Liver (tissue), 9 donors: ENCODE data around the gene ZFYVE19. TPM values are rescaled to one million over a fixed set of nuclear protein-coding genes. Genes with fewer than 3 reads are reported as not detected.

Source experiments
- DNase-seq: peaks from one replicate; pipeline ENCODE4 v3.0.0-alpha.2; 2017; ENCODE audit warnings: low spot score
- H3K27ac ChIP-seq, 2 donors: one replicate each; pipeline ENCODE4 v1.7.0; 2013; ENCODE audit warnings: inconsistent platforms in 2 of 2, low read length in 2 of 2, control low read depth in 1 of 2, low read depth in 1 of 2, mild to moderate bottlenecking in 1 of 2
- H3K27me3 ChIP-seq, 4 donors: one replicate each; pipeline versions ENCODE4 v1.6.1 to v1.7.0; 2013; ENCODE audit warnings: low read length in 3 of 4, inconsistent platforms in 1 of 4, mild to moderate bottlenecking in 1 of 4, moderate library complexity in 1 of 4; ENCODE audit not compliant: control insufficient read depth in 4 of 4, insufficient read depth in 4 of 4
- H3K36me3 ChIP-seq, 4 donors: one replicate each; pipeline versions ENCODE4 v1.6.1 to v1.7.0; 2013; ENCODE audit warnings: low read length in 3 of 4, mild to moderate bottlenecking in 3 of 4, low read depth in 1 of 4, moderate library complexity in 1 of 4; ENCODE audit not compliant: control insufficient read depth in 4 of 4, insufficient read depth in 3 of 4
- H3K4me1 ChIP-seq, 4 donors: one replicate each; pipeline versions ENCODE4 v1.6.1 to v1.7.0; 2013; ENCODE audit warnings: low read length in 3 of 4, mild to moderate bottlenecking in 3 of 4, moderate library complexity in 1 of 4; ENCODE audit not compliant: control insufficient read depth in 4 of 4, insufficient read depth in 4 of 4
- H3K4me3 ChIP-seq, 3 donors: one replicate each; pipeline versions ENCODE4 v1.6.1 to v1.7.0; 2013; ENCODE audit warnings: low read length in 3 of 3, control low read depth in 1 of 3, low read depth in 1 of 3, mild to moderate bottlenecking in 1 of 3
- H3K9ac ChIP-seq, 2 donors: one replicate each; pipeline ENCODE4 v1.7.0; 2013; ENCODE audit warnings: low read length in 2 of 2, mild to moderate bottlenecking in 2 of 2, moderate library complexity in 2 of 2, control low read depth in 1 of 2, low read depth in 1 of 2
- H3K9me3 ChIP-seq, 4 donors: one replicate each; pipeline versions ENCODE4 v1.6.1 to v1.7.0; 2013; ENCODE audit warnings: low read length in 3 of 4; ENCODE audit not compliant: control insufficient read depth in 4 of 4
- EGR1 ChIP-seq, 2 donors: IDR thresholded peaks; 2 replicates each; pipeline ENCODE4 v1.6.1; 2016 to 2018; ENCODE audit warnings: antibody characterized with exemption in 2 of 2, low read depth in 2 of 2
- FOXA1 ChIP-seq: IDR thresholded peaks from 2 replicates; pipeline ENCODE4 v1.6.1; 2016; ENCODE audit warnings: antibody characterized with exemption
- FOXA2 ChIP-seq: IDR thresholded peaks from 2 replicates; pipeline ENCODE4 v1.6.1; 2016; ENCODE audit warnings: antibody characterized with exemption
- GABPA ChIP-seq, 2 donors: IDR thresholded peaks in 1 of 2; conservative IDR thresholded peaks in 1 of 2; 2 replicates each; pipeline ENCODE4 v1.6.1; 2016; ENCODE audit warnings: antibody characterized with exemption in 2 of 2, mild to moderate bottlenecking in 1 of 2, moderate library complexity in 1 of 2
- HNF4A ChIP-seq, 2 donors: conservative IDR thresholded peaks; 2 replicates each; pipeline ENCODE4 v1.6.1; 2016; ENCODE audit warnings: antibody characterized with exemption in 2 of 2, mild to moderate bottlenecking in 2 of 2
- HNF4G ChIP-seq: IDR thresholded peaks from 2 replicates; pipeline ENCODE4 v1.6.1; 2016; ENCODE audit warnings: antibody characterized with exemption
- JUND ChIP-seq, 2 donors: IDR thresholded peaks; 2 replicates each; pipeline ENCODE4 v1.6.1; 2016; ENCODE audit warnings: antibody characterized with exemption in 2 of 2
- NR2F2 ChIP-seq: IDR thresholded peaks from 2 replicates; pipeline ENCODE4 v1.6.1; 2016; ENCODE audit warnings: antibody characterized with exemption
- RAD21 ChIP-seq, 2 donors: IDR thresholded peaks; 2 replicates each; pipeline ENCODE4 v1.6.1; 2016; ENCODE audit warnings: antibody characterized with exemption in 2 of 2, mild to moderate bottlenecking in 2 of 2
- RXRA ChIP-seq, 2 donors: IDR thresholded peaks; 2 replicates each; pipeline ENCODE4 v1.6.1; 2017 to 2018; ENCODE audit warnings: antibody characterized with exemption in 2 of 2, mild to moderate bottlenecking in 1 of 2
- SP1 ChIP-seq: IDR thresholded peaks from 2 replicates; pipeline ENCODE4 v1.6.1; 2018; ENCODE audit warnings: antibody characterized with exemption, mild to moderate bottlenecking
- TAF1 ChIP-seq: conservative IDR thresholded peaks from 2 replicates; pipeline ENCODE4 v1.6.1; 2016; ENCODE audit warnings: antibody characterized with exemption, mild to moderate bottlenecking
- YY1 ChIP-seq: IDR thresholded peaks from 2 replicates; pipeline ENCODE4 v1.6.1; 2016; ENCODE audit warnings: antibody characterized with exemption, mild to moderate bottlenecking
- WGBS: extraction: QIAGEN DNeasy Blood & Tissue Kit; methylation state at CpG from one replicate; pipeline ENCODE4 v1.1.7; 2013; 5-methylcytosine and 5-hydroxymethylcytosine counted together
- polyA plus RNA-seq, 2 donors: library from polyadenylated mRNA; stranded (reverse) in 1 of 2; unstranded in 1 of 2; fragments of 200-250 nt in 1 of 2; fragments of >200 nt in 1 of 2; fragmentation: Nextera tagmentation in 1 of 2; extraction: Ambion mirVana in 1 of 2; gene quantifications; one replicate each; pipeline versions ENCODE4 v1.2.1 to v1.2.3, GENCODE V29; 2013 to 2015
- total RNA-seq, 2 donors: library from RNA; depleted of rRNA; stranded (reverse); fragments of >200 nt; gene quantifications; one replicate each; pipeline ENCODE4 v1.2.3, GENCODE V29; 2014
- TF ChIP-seq, protein P1 (sequence below): IDR thresholded peaks from 2 replicates; pipeline ENCODE4 v1.6.1; 2016; ENCODE audit warnings: antibody characterized with exemption, mild to moderate bottlenecking
- TF ChIP-seq, protein P2 (sequence below): IDR thresholded peaks from 2 replicates; pipeline ENCODE4 v1.6.1; 2016; ENCODE audit warnings: antibody characterized with exemption
- TF ChIP-seq, protein P3 (sequence below): IDR thresholded peaks from 2 replicates; pipeline ENCODE4 v1.6.1; 2016; ENCODE audit warnings: antibody characterized with exemption
- TF ChIP-seq, protein P4 (sequence below): fragments of 150-350 bp; IDR thresholded peaks from 2 replicates; pipeline ENCODE4 v1.5.1; 2017; ENCODE audit warnings: improper control_type of control experiment, low read depth, low read length; ENCODE audit not compliant: missing input control
- TF ChIP-seq, protein P5 (sequence below): IDR thresholded peaks from 2 replicates; pipeline ENCODE4 v1.6.1; 2016; ENCODE audit warnings: antibody characterized with exemption
- donor health status: healthy.
- donor health status: healthy.
- donor health status: healthy.
- donor health status: healthy.
- donor health status: healthy.

Gene ZFYVE19
- total and polyA plus RNA-seq, 4 donors = 10.4 to 41.2 (median 19.7) TPM

DNA sequence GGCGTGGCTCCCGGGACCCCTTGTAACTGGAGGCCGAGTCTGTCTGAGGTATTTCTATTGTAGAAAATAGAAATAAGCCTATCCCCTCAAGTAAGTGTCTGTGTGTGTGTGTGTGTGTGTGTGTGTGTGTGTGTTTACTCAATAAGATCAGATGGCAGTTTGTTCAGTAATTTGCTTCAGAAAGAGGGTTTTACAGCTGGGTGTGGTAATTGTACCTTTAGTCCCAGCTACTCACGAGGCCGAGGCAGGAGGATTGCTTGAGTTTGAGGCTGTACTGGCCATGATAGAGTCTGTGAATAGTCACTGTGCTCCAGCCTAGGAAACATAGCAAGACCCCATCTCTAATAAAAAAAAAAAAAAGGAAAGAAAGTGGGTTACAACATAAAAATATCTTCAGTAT lies 45.6 kb downstream of the ZFYVE19 start:
- no peak overlapping the region for H3K4me3 ChIP-seq
- WGBS = 91% methylated on average over 5 of the region's 5 CpGs
- peaks cover 0 to 2% (median under 1%) of the 10 kb centered on the region in 4 donors for H3K4me1 ChIP-seq
- no peak overlapping the region for H3K9ac ChIP-seq
- H3K27ac ChIP-seq = no peak overlapping the region
- no peaks in the 10 kb centered on the region for H3K9me3 ChIP-seq
- no peaks in the 10 kb centered on the region for H3K36me3 ChIP-seq
- no peak for DNase-seq
- TF ChIP-seq HNF4A (conservative IDR thresholded peaks at IDR 0.05) = no peak
- TF ChIP-seq FOXA1 = no peak
- TF ChIP-seq, protein P1, sequence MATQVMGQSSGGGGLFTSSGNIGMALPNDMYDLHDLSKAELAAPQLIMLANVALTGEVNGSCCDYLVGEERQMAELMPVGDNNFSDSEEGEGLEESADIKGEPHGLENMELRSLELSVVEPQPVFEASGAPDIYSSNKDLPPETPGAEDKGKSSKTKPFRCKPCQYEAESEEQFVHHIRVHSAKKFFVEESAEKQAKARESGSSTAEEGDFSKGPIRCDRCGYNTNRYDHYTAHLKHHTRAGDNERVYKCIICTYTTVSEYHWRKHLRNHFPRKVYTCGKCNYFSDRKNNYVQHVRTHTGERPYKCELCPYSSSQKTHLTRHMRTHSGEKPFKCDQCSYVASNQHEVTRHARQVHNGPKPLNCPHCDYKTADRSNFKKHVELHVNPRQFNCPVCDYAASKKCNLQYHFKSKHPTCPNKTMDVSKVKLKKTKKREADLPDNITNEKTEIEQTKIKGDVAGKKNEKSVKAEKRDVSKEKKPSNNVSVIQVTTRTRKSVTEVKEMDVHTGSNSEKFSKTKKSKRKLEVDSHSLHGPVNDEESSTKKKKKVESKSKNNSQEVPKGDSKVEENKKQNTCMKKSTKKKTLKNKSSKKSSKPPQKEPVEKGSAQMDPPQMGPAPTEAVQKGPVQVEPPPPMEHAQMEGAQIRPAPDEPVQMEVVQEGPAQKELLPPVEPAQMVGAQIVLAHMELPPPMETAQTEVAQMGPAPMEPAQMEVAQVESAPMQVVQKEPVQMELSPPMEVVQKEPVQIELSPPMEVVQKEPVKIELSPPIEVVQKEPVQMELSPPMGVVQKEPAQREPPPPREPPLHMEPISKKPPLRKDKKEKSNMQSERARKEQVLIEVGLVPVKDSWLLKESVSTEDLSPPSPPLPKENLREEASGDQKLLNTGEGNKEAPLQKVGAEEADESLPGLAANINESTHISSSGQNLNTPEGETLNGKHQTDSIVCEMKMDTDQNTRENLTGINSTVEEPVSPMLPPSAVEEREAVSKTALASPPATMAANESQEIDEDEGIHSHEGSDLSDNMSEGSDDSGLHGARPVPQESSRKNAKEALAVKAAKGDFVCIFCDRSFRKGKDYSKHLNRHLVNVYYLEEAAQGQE = no peak
- no peak for TF ChIP-seq SP1
- TF ChIP-seq, protein P2, sequence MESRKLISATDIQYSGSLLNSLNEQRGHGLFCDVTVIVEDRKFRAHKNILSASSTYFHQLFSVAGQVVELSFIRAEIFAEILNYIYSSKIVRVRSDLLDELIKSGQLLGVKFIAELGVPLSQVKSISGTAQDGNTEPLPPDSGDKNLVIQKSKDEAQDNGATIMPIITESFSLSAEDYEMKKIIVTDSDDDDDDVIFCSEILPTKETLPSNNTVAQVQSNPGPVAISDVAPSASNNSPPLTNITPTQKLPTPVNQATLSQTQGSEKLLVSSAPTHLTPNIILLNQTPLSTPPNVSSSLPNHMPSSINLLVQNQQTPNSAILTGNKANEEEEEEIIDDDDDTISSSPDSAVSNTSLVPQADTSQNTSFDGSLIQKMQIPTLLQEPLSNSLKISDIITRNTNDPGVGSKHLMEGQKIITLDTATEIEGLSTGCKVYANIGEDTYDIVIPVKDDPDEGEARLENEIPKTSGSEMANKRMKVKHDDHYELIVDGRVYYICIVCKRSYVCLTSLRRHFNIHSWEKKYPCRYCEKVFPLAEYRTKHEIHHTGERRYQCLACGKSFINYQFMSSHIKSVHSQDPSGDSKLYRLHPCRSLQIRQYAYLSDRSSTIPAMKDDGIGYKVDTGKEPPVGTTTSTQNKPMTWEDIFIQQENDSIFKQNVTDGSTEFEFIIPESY = no peak
- TF ChIP-seq, protein P3, sequence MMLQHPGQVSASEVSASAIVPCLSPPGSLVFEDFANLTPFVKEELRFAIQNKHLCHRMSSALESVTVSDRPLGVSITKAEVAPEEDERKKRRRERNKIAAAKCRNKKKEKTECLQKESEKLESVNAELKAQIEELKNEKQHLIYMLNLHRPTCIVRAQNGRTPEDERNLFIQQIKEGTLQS = no peak
- no peak for TF ChIP-seq HNF4G
- no peak for TF ChIP-seq JUND (IDR thresholded peaks at IDR 0.05)
- TF ChIP-seq YY1 = no peak
- TF ChIP-seq RXRA (IDR thresholded peaks at IDR 0.05) = no peak
- no peak for TF ChIP-seq TAF1
- no peak for TF ChIP-seq NR2F2
- no peak for TF ChIP-seq EGR1 (IDR thresholded peaks at IDR 0.05; ENCODE audit: low read depth in 2 of 2)
- TF ChIP-seq, protein P4, sequence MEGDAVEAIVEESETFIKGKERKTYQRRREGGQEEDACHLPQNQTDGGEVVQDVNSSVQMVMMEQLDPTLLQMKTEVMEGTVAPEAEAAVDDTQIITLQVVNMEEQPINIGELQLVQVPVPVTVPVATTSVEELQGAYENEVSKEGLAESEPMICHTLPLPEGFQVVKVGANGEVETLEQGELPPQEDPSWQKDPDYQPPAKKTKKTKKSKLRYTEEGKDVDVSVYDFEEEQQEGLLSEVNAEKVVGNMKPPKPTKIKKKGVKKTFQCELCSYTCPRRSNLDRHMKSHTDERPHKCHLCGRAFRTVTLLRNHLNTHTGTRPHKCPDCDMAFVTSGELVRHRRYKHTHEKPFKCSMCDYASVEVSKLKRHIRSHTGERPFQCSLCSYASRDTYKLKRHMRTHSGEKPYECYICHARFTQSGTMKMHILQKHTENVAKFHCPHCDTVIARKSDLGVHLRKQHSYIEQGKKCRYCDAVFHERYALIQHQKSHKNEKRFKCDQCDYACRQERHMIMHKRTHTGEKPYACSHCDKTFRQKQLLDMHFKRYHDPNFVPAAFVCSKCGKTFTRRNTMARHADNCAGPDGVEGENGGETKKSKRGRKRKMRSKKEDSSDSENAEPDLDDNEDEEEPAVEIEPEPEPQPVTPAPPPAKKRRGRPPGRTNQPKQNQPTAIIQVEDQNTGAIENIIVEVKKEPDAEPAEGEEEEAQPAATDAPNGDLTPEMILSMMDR = no peak
- TF ChIP-seq, protein P5, sequence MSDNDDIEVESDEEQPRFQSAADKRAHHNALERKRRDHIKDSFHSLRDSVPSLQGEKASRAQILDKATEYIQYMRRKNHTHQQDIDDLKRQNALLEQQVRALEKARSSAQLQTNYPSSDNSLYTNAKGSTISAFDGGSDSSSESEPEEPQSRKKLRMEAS = no peak
- no peak for TF ChIP-seq GABPA (IDR thresholded peaks at IDR 0.05 in 1 of 2, conservative IDR thresholded peaks at IDR 0.05 in 1 of 2)
- TF ChIP-seq FOXA2 = no peak
- no peak for TF ChIP-seq RAD21 (IDR thresholded peaks at IDR 0.05)
- no peaks in the 10 kb centered on the region for H3K27me3 ChIP-seq
